H9 (cell line): ENCODE results near the gene CXCL8. TPM values are rescaled to one million over a fixed set of nuclear protein-coding genes. Genes with fewer than 3 reads are reported as not detected.

Source experiments
- DNase-seq: peaks from one replicate; pipeline ENCODE4 v3.0.0-alpha.2; 2017
- H2AFZ ChIP-seq: one replicate; pipeline ENCODE4 v1.6.1; 2013; ENCODE audit warnings: mild to moderate bottlenecking, low read length, control low read depth, moderate library complexity
- H2AK5ac ChIP-seq: 2 replicates; pipeline ENCODE4 v1.6.1; 2013; ENCODE audit warnings: low read length, control low read depth, mixed read lengths; ENCODE audit not compliant: insufficient read length
- H2BK120ac ChIP-seq: one replicate; pipeline ENCODE4 v1.6.1; 2013; ENCODE audit warnings: low read depth, mild to moderate bottlenecking, low read length, control low read depth, inconsistent platforms; ENCODE audit not compliant: poor library complexity, severe bottlenecking
- H2BK12ac ChIP-seq: 2 replicates; pipeline ENCODE4 v1.6.1; 2013; ENCODE audit warnings: low read length, control low read depth, mixed read lengths, low read depth; ENCODE audit not compliant: insufficient read length
- H2BK15ac ChIP-seq: 2 replicates; pipeline ENCODE4 v1.6.1; 2013; ENCODE audit warnings: low read depth, low read length, control low read depth
- H2BK20ac ChIP-seq: one replicate; pipeline ENCODE4 v1.6.1; 2013; ENCODE audit warnings: low read depth, mild to moderate bottlenecking, low read length, control low read depth, inconsistent platforms; ENCODE audit not compliant: poor library complexity, severe bottlenecking
- H2BK5ac ChIP-seq: 2 replicates; pipeline ENCODE4 v1.6.1; 2013; ENCODE audit warnings: low read length, control low read depth, mixed read lengths; ENCODE audit not compliant: insufficient read length
- H3K14ac ChIP-seq: 2 replicates; pipeline ENCODE4 v1.6.1; 2013; ENCODE audit warnings: low read length, control low read depth; ENCODE audit not compliant: insufficient read depth
- H3K18ac ChIP-seq: 2 replicates; pipeline ENCODE4 v1.6.1; 2013; ENCODE audit warnings: low read depth, mild to moderate bottlenecking, mixed read lengths, low read length, control low read depth; ENCODE audit not compliant: insufficient read length
- H3K23ac ChIP-seq: 2 replicates; pipeline ENCODE4 v1.6.1; 2013; ENCODE audit warnings: low read length, control low read depth, mixed read lengths, low read depth; ENCODE audit not compliant: insufficient read length
- H3K23me2 ChIP-seq: 2 replicates; pipeline ENCODE4 v1.6.1; 2013; ENCODE audit warnings: low read depth, mild to moderate bottlenecking, mixed read lengths, low read length, control low read depth; ENCODE audit not compliant: insufficient read length, poor library complexity, severe bottlenecking
- H3K27ac ChIP-seq: 2 replicates; pipeline ENCODE4 v1.5.1; 2013; ENCODE audit warnings: low read length, control low read depth, mixed read lengths, low read depth; ENCODE audit not compliant: insufficient read length
- H3K27me3 ChIP-seq: 2 replicates; pipeline ENCODE4 v1.6.1; 2013; ENCODE audit warnings: low read length, control low read depth, inconsistent platforms; ENCODE audit not compliant: insufficient read depth
- H3K4ac ChIP-seq: 2 replicates; pipeline ENCODE4 v1.6.1; 2013; ENCODE audit warnings: low read depth, mild to moderate bottlenecking, control low read depth, inconsistent platforms, low read length, moderate library complexity
- H3K4me1 ChIP-seq: 2 replicates; pipeline ENCODE4 v1.6.1; 2013; ENCODE audit warnings: low read length, control low read depth, inconsistent platforms; ENCODE audit not compliant: insufficient read depth
- H3K4me2 ChIP-seq: 2 replicates; pipeline ENCODE4 v1.6.1; 2013; ENCODE audit warnings: low read length, control low read depth, mixed read lengths; ENCODE audit not compliant: insufficient read length, insufficient read depth
- H3K56ac ChIP-seq: 2 replicates; pipeline ENCODE4 v1.6.1; 2013; ENCODE audit warnings: low read depth, mild to moderate bottlenecking, mixed read lengths, low read length, control low read depth; ENCODE audit not compliant: insufficient read length
- H3K79me1 ChIP-seq: 2 replicates; pipeline ENCODE4 v1.6.1; 2013; ENCODE audit warnings: low read depth, mild to moderate bottlenecking, moderate library complexity, low read length, control low read depth, inconsistent platforms; ENCODE audit not compliant: insufficient read depth, poor library complexity, severe bottlenecking
- H3K79me2 ChIP-seq: 2 replicates; pipeline ENCODE4 v1.6.1; 2013; ENCODE audit warnings: low read length, control low read depth, inconsistent platforms; ENCODE audit not compliant: insufficient read depth
- H3K9ac ChIP-seq: 2 replicates; pipeline ENCODE4 v1.6.1; 2013; ENCODE audit warnings: low read length, control low read depth, mixed read lengths; ENCODE audit not compliant: insufficient read length; ENCODE audit errors: extremely low read depth
- H3K9me3 ChIP-seq: one replicate; pipeline ENCODE4 v1.6.1; 2013; ENCODE audit warnings: low read depth, low read length, inconsistent platforms; ENCODE audit not compliant: control insufficient read depth
- H3T11ph ChIP-seq: one replicate; pipeline ENCODE4 v1.6.1; 2013; ENCODE audit warnings: mild to moderate bottlenecking, low read length, control low read depth, inconsistent platforms
- H4K20me1 ChIP-seq: one replicate; pipeline ENCODE4 v1.6.1; 2013; ENCODE audit not compliant: control insufficient read depth, insufficient read length, insufficient read depth
- H4K5ac ChIP-seq: 2 replicates; pipeline ENCODE4 v1.6.1; 2013; ENCODE audit warnings: low read depth, mild to moderate bottlenecking, mixed read lengths, low read length, control low read depth; ENCODE audit not compliant: insufficient read length
- H4K8ac ChIP-seq: replicated peaks from 2 replicates; pipeline ENCODE4 v1.6.1; 2013; ENCODE audit warnings: low read length, control low read depth, mixed read lengths, low read depth; ENCODE audit not compliant: insufficient read length
- H4K91ac ChIP-seq: 2 replicates; pipeline ENCODE4 v1.6.1; 2013; ENCODE audit warnings: low read depth, mild to moderate bottlenecking, moderate library complexity, mixed read lengths, low read length, control low read depth; ENCODE audit not compliant: insufficient read length
- H3K27ac Mint-ChIP-seq, 3 experiments: 2 replicates in 2 of 3; 3 replicates in 1 of 3; pipeline ENCODE4 v1.8.0; 2020 to 2021; ENCODE audit warnings: mixed read lengths in 3 of 3, mild to moderate bottlenecking in 1 of 3, moderate library complexity in 1 of 3
- H3K27me3 Mint-ChIP-seq: 2 replicates; pipeline ENCODE4 v1.8.0; 2021; ENCODE audit warnings: low read depth, mild to moderate bottlenecking, moderate library complexity, mixed read lengths
- H3K36me3 Mint-ChIP-seq, 3 experiments: 2 replicates in 2 of 3; 3 replicates in 1 of 3; pipeline ENCODE4 v1.8.0; 2020 to 2021; ENCODE audit warnings: low read depth in 3 of 3, mixed read lengths in 3 of 3; ENCODE audit not compliant: insufficient read depth in 1 of 3
- H3K4me1 Mint-ChIP-seq, 2 experiments: 2 replicates each; pipeline ENCODE4 v1.8.0; 2020; ENCODE audit warnings: mixed read lengths in 2 of 2
- H3K4me3 Mint-ChIP-seq, 2 experiments: 2 replicates in 1 of 2; 3 replicates in 1 of 2; pipeline ENCODE4 v1.8.0; 2020 to 2021; ENCODE audit warnings: mild to moderate bottlenecking in 2 of 2, mixed read lengths in 2 of 2, moderate library complexity in 1 of 2
- H3K9me3 Mint-ChIP-seq, 2 experiments: 2 replicates in 1 of 2; 3 replicates in 1 of 2; pipeline ENCODE4 v1.8.0; 2020; ENCODE audit warnings: mild to moderate bottlenecking in 2 of 2, mixed read lengths in 2 of 2, moderate library complexity in 1 of 2
- CTCF ChIP-seq: fragments of 200-600 bp; sonication (generic); conservative IDR thresholded peaks from 3 replicates; pipeline ENCODE4 v1.8.0; 2021; ENCODE audit warnings: antibody characterized with exemption, mild to moderate bottlenecking
- WGBS: extraction: QIAGEN DNeasy Blood & Tissue Kit; methylation state at CpG from one replicate; pipeline ENCODE4 v1.1.7; 2013; ENCODE audit warnings: missing lambda C conversion rate, low lambda C conversion rate, mixed read lengths; ENCODE audit not compliant: insufficient read length; ENCODE audit errors: extremely low coverage; 5-methylcytosine and 5-hydroxymethylcytosine counted together
- total RNA-seq: library from RNA; stranded (reverse); gene quantifications from 2 replicates; pipeline ENCODE4 v1.2.1, GENCODE V29; 2021

The CXCL8 gene
- total RNA-seq, 1 experiment from 2014 or later = not detected

- H3K27me3 ChIP-seq = no peaks in the 10 kb centered on the region
- no peaks in the 10 kb centered on the region for H3K79me2 ChIP-seq
- no peak overlapping the region for H3K4me3 Mint-ChIP-seq
- H2BK120ac ChIP-seq = no peak overlapping the region
- no peak overlapping the region for H3K14ac ChIP-seq
- DNase-seq = no peak
- no peak overlapping the region for H3K56ac ChIP-seq
- H2BK20ac ChIP-seq = no peak overlapping the region
- no peaks in the 10 kb centered on the region for H3K9me3 ChIP-seq
- no peak for TF ChIP-seq CTCF
- no peak overlapping the region for H2BK15ac ChIP-seq
- no CpG with 5 or more reads among the region's 1 CpG for WGBS
- H3K4ac ChIP-seq = no peak overlapping the region
- H3K27me3 Mint-ChIP-seq = no peaks in the 10 kb centered on the region
- no peak overlapping the region for H4K8ac ChIP-seq
- peaks cover 2 to 4% of the 10 kb centered on the region in 2 experiments; a peak in 2 of 4 replicates for H3K4me1 Mint-ChIP-seq
- no peak overlapping the region for H4K91ac ChIP-seq
- H3T11ph ChIP-seq = no peak overlapping the region
- H4K20me1 ChIP-seq = no peaks in the 10 kb centered on the region
- H3K27ac Mint-ChIP-seq = no peak overlapping the region
- no peak overlapping the region for H3K4me2 ChIP-seq
- no peaks in the 10 kb centered on the region for H3K9me3 Mint-ChIP-seq
- no peak overlapping the region for H2AK5ac ChIP-seq
- H4K5ac ChIP-seq = no peak overlapping the region
- H3K4me1 ChIP-seq = peaks cover 2% of the 10 kb centered on the region; the same call in 1 of the 2 replicates
- no peak overlapping the region for H3K9ac ChIP-seq
- no peak overlapping the region for H3K18ac ChIP-seq
- no peak overlapping the region for H3K23ac ChIP-seq
- H3K36me3 Mint-ChIP-seq = no peaks in the 10 kb centered on the region
- no peak overlapping the region for H3K27ac ChIP-seq
- no peak overlapping the region for H2BK5ac ChIP-seq
- H2BK12ac ChIP-seq = no peak overlapping the region
- no peaks in the 10 kb centered on the region for H3K23me2 ChIP-seq
- H2AFZ ChIP-seq = no peak overlapping the region
- H3K79me1 ChIP-seq = no peaks in the 10 kb centered on the region
Measured at GRCh38 chr4:73725985-73726384, 14.4 kb upstream of the CXCL8 start.
